Measurements from ENCODE around the gene CEACAM20. TPM values are rescaled to one million over a fixed set of nuclear protein-coding genes. Genes with fewer than 3 reads are reported as not detected.

The CEACAM20 gene
- total and polyA plus RNA-seq, 2 of the 13 experiments (the other 11 are each of a cell fraction or from before 2014, with no cell fraction given): 0.04 TPM; not detected in 1

DNA sequence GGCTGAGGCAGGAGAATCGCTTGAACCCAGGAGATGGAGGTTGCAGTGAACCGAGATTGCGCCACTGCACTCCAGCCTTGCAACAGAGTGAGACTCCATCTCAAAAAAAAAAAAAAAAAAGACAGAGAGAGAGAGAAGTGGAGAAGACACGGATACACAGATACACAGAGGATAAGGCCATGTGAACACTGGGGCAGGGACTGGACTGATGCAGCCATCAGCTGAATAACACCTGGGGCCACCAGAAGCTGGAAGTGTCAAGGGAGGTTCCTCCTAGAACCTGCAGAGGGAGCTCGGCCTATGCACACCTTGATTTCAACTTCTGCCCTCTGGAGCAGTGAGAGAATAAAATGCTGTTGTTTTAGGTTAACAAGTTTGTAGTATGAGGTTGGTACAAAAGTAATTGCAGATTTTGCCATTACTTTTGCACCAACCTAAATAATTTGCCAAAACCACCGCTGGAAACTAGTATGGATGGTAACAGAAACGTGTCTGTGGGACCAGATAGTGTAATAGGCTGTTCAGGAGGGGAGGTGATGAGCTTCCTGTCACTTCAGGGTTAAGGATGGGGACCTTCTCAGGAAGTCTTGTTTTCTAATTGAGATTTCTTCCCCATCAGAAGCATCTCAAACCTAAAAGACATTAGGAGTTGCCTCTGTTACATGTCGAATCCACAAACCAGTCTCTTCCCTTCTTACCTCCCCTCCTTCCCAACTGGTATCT, 47.5 kb upstream of the CEACAM20 start (continued):
- TF ChIP-seq TFAP4 (IDR thresholded peaks at IDR 0.05; ENCODE audit: borderline replicate concordance, low read depth) (peak; percentile 40; the same call in 1 of the 2 replicates), CREB1 (IDR thresholded peaks at IDR 0.05) (no peak), CREB1 (CRISPR knock-in tag; IDR thresholded peaks at IDR 0.05) (0 out of 2 replicates have a peak, but pooled peaks have one; percentile 5), XRCC5 (optimal IDR thresholded peaks at IDR 0.05; ENCODE audit: low read length) (peak; percentile 45), ZNF652 (CRISPR knock-in tag; IDR thresholded peaks at IDR 0.05; ENCODE audit: borderline replicate concordance, low read depth) (no peak), ZNF253 (CRISPR knock-in tag; IDR thresholded peaks at IDR 0.05; ENCODE audit: borderline replicate concordance) (no peak), SMAD3 (CRISPR knock-in tag; IDR thresholded peaks at IDR 0.05) (0 out of 2 replicates have a peak, but pooled peaks have one; percentile 41), SKI (IDR thresholded peaks at IDR 0.05; ENCODE audit: partially characterized antibody) (no peak), ZNF672 (CRISPR knock-in tag; IDR thresholded peaks at IDR 0.05) (no peak), CHD2 (IDR thresholded peaks at IDR 0.05; ENCODE audit: low read depth, low read length) (no peak), TARDBP (CRISPR knock-in tag; IDR thresholded peaks at IDR 0.05) (no peak), IRF2 (CRISPR knock-in tag; IDR thresholded peaks at IDR 0.05) (0 out of 2 replicates have a peak, but pooled peaks have one; percentile 21), ZBTB7A (CRISPR knock-in tag; IDR thresholded peaks at IDR 0.05) (no peak), MTF2 (CRISPR knock-in tag; IDR thresholded peaks at IDR 0.05; ENCODE audit: borderline replicate concordance) (no peak), SALL1 (CRISPR knock-in tag; IDR thresholded peaks at IDR 0.05) (no peak; the same call in 1 of the 2 replicates), SP1 (IDR thresholded peaks at IDR 0.05) (no peak), SP1 (CRISPR knock-in tag; IDR thresholded peaks at IDR 0.05) (no peak), ZNF589 (CRISPR knock-in tag; conservative IDR thresholded peaks at IDR 0.05) (no peak), ZFAT (CRISPR knock-in tag; conservative IDR thresholded peaks at IDR 0.05) (no peak), RARA (CRISPR knock-in tag; IDR thresholded peaks at IDR 0.05) (no peak), STAG1 (CRISPR knock-in tag; IDR thresholded peaks at IDR 0.05) (peak; percentile 88), ATRX (CRISPR knock-in tag; IDR thresholded peaks at IDR 0.05; ENCODE audit: borderline replicate concordance) (no peak), SMC3 (IDR thresholded peaks at IDR 0.05; ENCODE audit: low read length) (peak; percentile 81; the same call in 1 of the 2 replicates), GTF2F1 (IDR thresholded peaks at IDR 0.05; ENCODE audit: low read length) (no peak), ZNF816 (CRISPR knock-in tag; IDR thresholded peaks at IDR 0.05; ENCODE audit: borderline replicate concordance) (no peak)
- TF ChIP-seq, protein P1, sequence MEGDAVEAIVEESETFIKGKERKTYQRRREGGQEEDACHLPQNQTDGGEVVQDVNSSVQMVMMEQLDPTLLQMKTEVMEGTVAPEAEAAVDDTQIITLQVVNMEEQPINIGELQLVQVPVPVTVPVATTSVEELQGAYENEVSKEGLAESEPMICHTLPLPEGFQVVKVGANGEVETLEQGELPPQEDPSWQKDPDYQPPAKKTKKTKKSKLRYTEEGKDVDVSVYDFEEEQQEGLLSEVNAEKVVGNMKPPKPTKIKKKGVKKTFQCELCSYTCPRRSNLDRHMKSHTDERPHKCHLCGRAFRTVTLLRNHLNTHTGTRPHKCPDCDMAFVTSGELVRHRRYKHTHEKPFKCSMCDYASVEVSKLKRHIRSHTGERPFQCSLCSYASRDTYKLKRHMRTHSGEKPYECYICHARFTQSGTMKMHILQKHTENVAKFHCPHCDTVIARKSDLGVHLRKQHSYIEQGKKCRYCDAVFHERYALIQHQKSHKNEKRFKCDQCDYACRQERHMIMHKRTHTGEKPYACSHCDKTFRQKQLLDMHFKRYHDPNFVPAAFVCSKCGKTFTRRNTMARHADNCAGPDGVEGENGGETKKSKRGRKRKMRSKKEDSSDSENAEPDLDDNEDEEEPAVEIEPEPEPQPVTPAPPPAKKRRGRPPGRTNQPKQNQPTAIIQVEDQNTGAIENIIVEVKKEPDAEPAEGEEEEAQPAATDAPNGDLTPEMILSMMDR (CRISPR knock-in tag; IDR thresholded peaks at IDR 0.05): peak; percentile 90
- TF ChIP-seq, protein P2, sequence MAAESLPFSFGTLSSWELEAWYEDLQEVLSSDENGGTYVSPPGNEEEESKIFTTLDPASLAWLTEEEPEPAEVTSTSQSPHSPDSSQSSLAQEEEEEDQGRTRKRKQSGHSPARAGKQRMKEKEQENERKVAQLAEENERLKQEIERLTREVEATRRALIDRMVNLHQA (CRISPR knock-in tag; IDR thresholded peaks at IDR 0.05): no peak
- TF ChIP-seq, protein P3, sequence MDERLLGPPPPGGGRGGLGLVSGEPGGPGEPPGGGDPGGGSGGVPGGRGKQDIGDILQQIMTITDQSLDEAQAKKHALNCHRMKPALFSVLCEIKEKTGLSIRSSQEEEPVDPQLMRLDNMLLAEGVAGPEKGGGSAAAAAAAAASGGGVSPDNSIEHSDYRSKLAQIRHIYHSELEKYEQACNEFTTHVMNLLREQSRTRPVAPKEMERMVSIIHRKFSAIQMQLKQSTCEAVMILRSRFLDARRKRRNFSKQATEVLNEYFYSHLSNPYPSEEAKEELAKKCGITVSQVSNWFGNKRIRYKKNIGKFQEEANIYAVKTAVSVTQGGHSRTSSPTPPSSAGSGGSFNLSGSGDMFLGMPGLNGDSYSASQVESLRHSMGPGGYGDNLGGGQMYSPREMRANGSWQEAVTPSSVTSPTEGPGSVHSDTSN (CRISPR knock-in tag; IDR thresholded peaks at IDR 0.05): no peak
- TF ChIP-seq, protein P4, sequence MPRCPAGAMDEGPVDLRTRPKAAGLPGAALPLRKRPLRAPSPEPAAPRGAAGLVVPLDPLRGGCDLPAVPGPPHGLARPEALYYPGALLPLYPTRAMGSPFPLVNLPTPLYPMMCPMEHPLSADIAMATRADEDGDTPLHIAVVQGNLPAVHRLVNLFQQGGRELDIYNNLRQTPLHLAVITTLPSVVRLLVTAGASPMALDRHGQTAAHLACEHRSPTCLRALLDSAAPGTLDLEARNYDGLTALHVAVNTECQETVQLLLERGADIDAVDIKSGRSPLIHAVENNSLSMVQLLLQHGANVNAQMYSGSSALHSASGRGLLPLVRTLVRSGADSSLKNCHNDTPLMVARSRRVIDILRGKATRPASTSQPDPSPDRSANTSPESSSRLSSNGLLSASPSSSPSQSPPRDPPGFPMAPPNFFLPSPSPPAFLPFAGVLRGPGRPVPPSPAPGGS (CRISPR knock-in tag; IDR thresholded peaks at IDR 0.05): no peak

Measured in HepG2 (cell line).